ENCODE data around the gene OR10G8. TPM values are rescaled to one million over a fixed set of nuclear protein-coding genes. Genes with fewer than 3 reads are reported as not detected.

Gene OR10G8
- total and polyA plus RNA-seq, 2 of the 4 experiments (the other 2 are of a cell fraction), result not detected

DNA sequence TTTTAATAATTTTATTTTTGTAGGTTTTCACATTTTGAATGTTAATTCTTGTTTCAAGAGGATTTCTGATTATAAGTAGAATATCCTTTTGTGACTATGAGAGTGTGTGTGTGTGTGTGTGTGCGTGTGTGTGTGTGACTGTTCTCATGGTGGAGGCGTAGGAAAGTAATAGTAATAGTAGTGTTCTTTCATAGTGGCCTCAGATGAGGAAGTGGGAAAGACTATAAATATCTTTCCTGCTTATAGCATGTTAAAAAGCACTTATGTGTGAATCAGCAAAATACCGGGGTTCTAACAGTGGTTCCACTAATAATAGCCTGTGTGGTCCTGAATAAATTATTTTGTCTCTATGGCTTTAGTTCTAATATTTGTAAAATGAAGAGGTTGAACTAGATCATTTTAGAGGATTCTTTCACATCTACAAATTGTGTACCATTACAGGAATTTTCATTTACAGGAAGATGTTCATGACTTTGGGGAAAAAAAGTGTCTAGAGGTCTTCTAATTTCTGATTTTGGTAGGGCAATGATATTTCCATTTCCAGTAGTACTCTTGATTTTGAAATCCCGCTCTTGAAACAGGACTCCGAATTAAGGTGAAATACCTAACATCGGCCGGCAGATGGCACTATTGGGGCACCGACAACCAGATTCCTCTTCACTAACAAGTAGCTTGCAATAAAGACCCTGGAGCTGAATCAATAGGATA is 44.5 kb downstream of the OR10G8 start:
- H2BK5ac ChIP-seq (ENCODE audit: low read depth, low read length, poor library complexity, severe bottlenecking), result no peak overlapping the region
- H3K4me2 ChIP-seq (ENCODE audit: low read depth, low read length), result no peak overlapping the region
- H2BK15ac ChIP-seq (ENCODE audit: low read depth, low read length), result no peak overlapping the region
- no peak overlapping the region for H2AK9ac ChIP-seq (replicated peaks; ENCODE audit: low read depth, low read length, poor library complexity)
- H4K5ac ChIP-seq (ENCODE audit: low read depth, low read length), result no peak overlapping the region
- no peak overlapping the region for H2BK20ac ChIP-seq (ENCODE audit: low read depth, low read length)
- ChIA-PET POLR2A (ENCODE audit: unreplicated experiment) (interaction anchor here (1.0 kb wide), 1 partner anchor 44 kb away, joined by 3 read pairs; the partner anchor contains the start of gene VWA5A), CTCF (interaction anchor here (0.5 to 2.2 kb wide), 13 partner anchors 10 to 573 kb away, joined by 3 to 9 read pairs (median 4); partner anchors contain the start of genes OR8G1 and VWA5A)
- ATAC-seq (ENCODE audit: low read depth) (peak; percentile 50; the same call in 1 of the 2 replicates), DNase-seq (peak; percentile 78)
- no peaks in the 10 kb centered on the region for H3K36me3 ChIP-seq (ENCODE audit: control insufficient read depth, insufficient read depth, low read length)
- H3K23ac ChIP-seq (ENCODE audit: low read depth, low read length), result no peak overlapping the region
- no peak overlapping the region for H2BK120ac ChIP-seq (ENCODE audit: low read depth, low read length)
- no peaks in the 10 kb centered on the region for H4K20me1 ChIP-seq (ENCODE audit: insufficient read depth, low read length)
- H3K14ac ChIP-seq (replicated peaks; ENCODE audit: low read depth, low read length), result no peak overlapping the region
- H3K56ac ChIP-seq (ENCODE audit: extremely low read depth, insufficient read depth, low read length), result no peak overlapping the region
- no peak for TF ChIP-seq CEBPB (IDR thresholded peaks at IDR 0.05; ENCODE audit: low read depth, low read length)
- TF ChIP-seq, protein P1, sequence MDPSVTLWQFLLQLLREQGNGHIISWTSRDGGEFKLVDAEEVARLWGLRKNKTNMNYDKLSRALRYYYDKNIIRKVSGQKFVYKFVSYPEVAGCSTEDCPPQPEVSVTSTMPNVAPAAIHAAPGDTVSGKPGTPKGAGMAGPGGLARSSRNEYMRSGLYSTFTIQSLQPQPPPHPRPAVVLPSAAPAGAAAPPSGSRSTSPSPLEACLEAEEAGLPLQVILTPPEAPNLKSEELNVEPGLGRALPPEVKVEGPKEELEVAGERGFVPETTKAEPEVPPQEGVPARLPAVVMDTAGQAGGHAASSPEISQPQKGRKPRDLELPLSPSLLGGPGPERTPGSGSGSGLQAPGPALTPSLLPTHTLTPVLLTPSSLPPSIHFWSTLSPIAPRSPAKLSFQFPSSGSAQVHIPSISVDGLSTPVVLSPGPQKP (IDR thresholded peaks at IDR 0.05; ENCODE audit: borderline replicate concordance, low read depth, low read length), result no peak
- TF ChIP-seq RAD21 (IDR thresholded peaks at IDR 0.05; ENCODE audit: low read length), result peak; percentile 71
- TF ChIP-seq, protein P2, sequence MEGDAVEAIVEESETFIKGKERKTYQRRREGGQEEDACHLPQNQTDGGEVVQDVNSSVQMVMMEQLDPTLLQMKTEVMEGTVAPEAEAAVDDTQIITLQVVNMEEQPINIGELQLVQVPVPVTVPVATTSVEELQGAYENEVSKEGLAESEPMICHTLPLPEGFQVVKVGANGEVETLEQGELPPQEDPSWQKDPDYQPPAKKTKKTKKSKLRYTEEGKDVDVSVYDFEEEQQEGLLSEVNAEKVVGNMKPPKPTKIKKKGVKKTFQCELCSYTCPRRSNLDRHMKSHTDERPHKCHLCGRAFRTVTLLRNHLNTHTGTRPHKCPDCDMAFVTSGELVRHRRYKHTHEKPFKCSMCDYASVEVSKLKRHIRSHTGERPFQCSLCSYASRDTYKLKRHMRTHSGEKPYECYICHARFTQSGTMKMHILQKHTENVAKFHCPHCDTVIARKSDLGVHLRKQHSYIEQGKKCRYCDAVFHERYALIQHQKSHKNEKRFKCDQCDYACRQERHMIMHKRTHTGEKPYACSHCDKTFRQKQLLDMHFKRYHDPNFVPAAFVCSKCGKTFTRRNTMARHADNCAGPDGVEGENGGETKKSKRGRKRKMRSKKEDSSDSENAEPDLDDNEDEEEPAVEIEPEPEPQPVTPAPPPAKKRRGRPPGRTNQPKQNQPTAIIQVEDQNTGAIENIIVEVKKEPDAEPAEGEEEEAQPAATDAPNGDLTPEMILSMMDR (conservative IDR thresholded peaks at IDR 0.05; ENCODE audit: low read depth, low read length), result peak; percentile 75
- peak; percentile 67 for TF ChIP-seq SMC3 (IDR thresholded peaks at IDR 0.05; ENCODE audit: low read depth, low read length)
- H3K4me1 ChIP-seq (ENCODE audit: control insufficient read depth, insufficient read depth, low read length), result no peaks in the 10 kb centered on the region
- BruUV-seq (replicated peaks), result no TSS peak
- WGBS, 2 experiments (ENCODE audit: extremely low coverage in 2 of 2, insufficient read length in 1 of 2), result no CpG with 5 or more reads among the region's 8 CpGs
- H3K27ac ChIP-seq (ENCODE audit: insufficient read depth, low read length), result no peak overlapping the region
- H3K27me3 ChIP-seq (ENCODE audit: control insufficient read depth, insufficient read depth, low read length), result peaks cover 14% of the 10 kb centered on the region
- H2AFZ ChIP-seq (replicated peaks; ENCODE audit: low read length, poor library complexity), result no peak overlapping the region
- no peak overlapping the region for H3K18ac ChIP-seq (ENCODE audit: low read depth, low read length)
- no peak overlapping the region for H3K4ac ChIP-seq (ENCODE audit: low read depth, low read length)
- dilution Hi-C loops (cut with HindIII; ENCODE audit: low sequenced_read_pairs, unreplicated experiment), result no loop called here
- in situ Hi-C loops (cut with MboI; ENCODE audit: low sequenced_read_pairs), result loop anchor here (5.0 to 25.0 kb wide), 3 partner anchors 126 to 516 kb away; partner anchors contain the start of gene OR8D1
- intact Hi-C loops (cut with micrococcal nuclease), result loop anchor here (1.0 to 10.0 kb wide), 5 partner anchors 124 to 794 kb away; partner anchors contain the start of gene ROBO3
- no peak overlapping the region for H2AK5ac ChIP-seq (ENCODE audit: low read depth, low read length)
- H3K9me3 ChIP-seq (ENCODE audit: control insufficient read depth, insufficient read depth, low read length), result no peaks in the 10 kb centered on the region
- H3K79me1 ChIP-seq (ENCODE audit: low read depth in 1 of 2, low read length in 2 of 2), result no peaks in the 10 kb centered on the region
- no peaks in the 10 kb centered on the region for H3K9me1 ChIP-seq (ENCODE audit: insufficient read depth, low read length)
- no peak overlapping the region for H3K4me3 ChIP-seq (ENCODE audit: insufficient read depth, low read depth, low read length)
- H4K8ac ChIP-seq (ENCODE audit: low read depth in 2 of 2, low read length in 2 of 2), result no peak overlapping the region
- H3K9ac ChIP-seq (ENCODE audit: low read depth, low read length), result no peak overlapping the region
- no peak overlapping the region for H4K91ac ChIP-seq (ENCODE audit: insufficient read depth, low read depth, low read length)
